Measurements from ENCODE around the gene BORA. TPM values are rescaled to one million over a fixed set of nuclear protein-coding genes. Genes with fewer than 3 reads are reported as not detected.
"Not testable (repeated sequence)": the region's sequence is repeated elsewhere in the genome, so short reads cannot be mapped to it uniquely, and the experiment has no call there.

Gene BORA
- total RNA-seq, 1 donor = 4.3 TPM

- Histone ChIP-seq H2AFZ (ENCODE audit: low read length) (no peak overlapping the region), H3K4me1 (ENCODE audit: insufficient read depth, low read length) (no peaks in the 10 kb centered on the region), H3K36me3 (ENCODE audit: insufficient read depth, low read length) (peaks cover 92% of the 10 kb centered on the region), H3K79me2 (ENCODE audit: insufficient read depth, low read length) (peaks cover 22% of the 10 kb centered on the region), H3K27me3 (ENCODE audit: insufficient read depth, low read length) (no peaks in the 10 kb centered on the region), H4K20me1 (ENCODE audit: insufficient read depth, low read length) (no peaks in the 10 kb centered on the region), H3K9me3 (ENCODE audit: low read depth, low read length) (no peaks in the 10 kb centered on the region), H3K27ac (ENCODE audit: low read depth, low read length) (no peak overlapping the region), H3K4me2 (ENCODE audit: insufficient read depth, low read length) (no peak overlapping the region), H3K4me3 (ENCODE audit: insufficient read depth, low read length) (no peak overlapping the region)
- TF ChIP-seq CTCF (IDR thresholded peaks at IDR 0.05; ENCODE audit: extremely low read depth, low read depth, low read length) = no peak
- no peak for DNase-seq (ENCODE audit: insufficient read length, low spot score, missing footprints)
These were observed 46.3 kb downstream of the BORA start for GRCh38 chr13:72774019-72774418.

DNA sequence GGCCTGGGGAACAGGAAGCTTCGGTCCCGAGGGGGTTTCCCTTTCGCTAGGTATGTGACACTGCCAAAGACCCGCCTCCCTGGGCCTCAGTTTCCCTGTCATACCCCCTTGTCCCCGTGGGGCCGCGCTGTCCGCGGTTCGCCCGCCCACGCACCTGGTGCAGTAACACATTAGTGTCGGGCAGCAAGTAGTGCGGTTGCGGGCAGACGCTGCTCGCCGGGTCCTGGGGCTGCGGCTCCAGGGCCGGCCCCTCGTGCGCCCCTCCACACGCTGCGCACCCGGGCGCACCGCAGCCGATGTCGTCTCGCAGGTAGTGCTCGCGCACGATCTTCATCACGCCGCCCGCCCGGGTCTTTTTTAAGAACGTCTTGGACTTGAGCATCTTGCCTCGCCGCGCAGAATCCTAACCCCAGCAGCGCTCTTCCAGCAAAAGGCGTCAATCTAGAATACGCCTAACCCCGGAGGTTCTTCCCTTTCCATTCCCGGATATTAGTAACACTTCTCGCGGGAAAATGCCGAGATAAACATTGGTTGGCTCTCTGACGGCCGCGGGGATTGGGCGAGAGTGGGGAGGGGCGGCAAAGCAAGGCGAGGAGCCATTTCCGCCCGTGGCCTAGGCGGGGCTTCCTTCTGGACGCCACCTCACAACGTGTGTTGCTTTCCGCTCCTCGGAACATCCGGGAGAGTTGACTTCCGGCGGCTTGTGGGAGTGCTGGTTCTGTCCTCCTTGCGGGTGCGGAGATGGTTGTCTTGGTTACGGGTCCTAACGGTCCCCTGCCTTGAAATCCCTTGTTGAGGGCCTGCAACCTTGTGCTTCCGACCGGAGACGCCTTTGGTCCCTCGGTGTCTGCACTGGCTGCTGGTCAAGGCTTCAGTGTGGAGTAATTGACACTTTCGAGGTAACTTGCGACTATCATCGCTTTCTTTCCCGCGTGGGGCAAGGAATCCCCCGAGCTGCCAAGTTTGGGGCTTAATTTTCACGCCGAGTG, 54.0 kb downstream of the BORA start, which contains the start of the genes DIS3 and PIBF1:
TSS of gene DIS3 (minus strand) at position 450 of the 989 bp plus-strand sequence. CDS start at position 382, 68 bp downstream.
TSS of gene PIBF1 (plus strand) at position 683 of the 989 bp plus-strand sequence. CDS start 1,337 bp downstream, outside the sequence.
- TF ChIP-seq CTCF (IDR thresholded peaks at IDR 0.05; ENCODE audit: extremely low read depth, low read depth, low read length) = peak; percentile 7
- Histone ChIP-seq H3K79me2 (ENCODE audit: insufficient read depth, low read length) (peaks cover 91% of the 10 kb centered on the region), H3K36me3 (ENCODE audit: insufficient read depth, low read length) (peaks cover 22% of the 10 kb centered on the region), H4K20me1 (ENCODE audit: insufficient read depth, low read length) (peaks cover 8% of the 10 kb centered on the region), H3K27me3 (ENCODE audit: insufficient read depth, low read length) (no peaks in the 10 kb centered on the region), H3K4me1 (ENCODE audit: insufficient read depth, low read length) (peaks cover 12% of the 10 kb centered on the region), H3K4me2 (ENCODE audit: insufficient read depth, low read length) (peak within 1 kb of the TSS; percentile 85), H3K9me3 (ENCODE audit: low read depth, low read length) (no peaks in the 10 kb centered on the region), H3K27ac (ENCODE audit: low read depth, low read length) (peak within 1 kb of the TSS; percentile 81), H3K4me3 (ENCODE audit: insufficient read depth, low read length) (peak within 1 kb of the TSS; percentile 93), H2AFZ (ENCODE audit: low read length) (peak within 1 kb of the TSS; percentile 95)
- DNase-seq (ENCODE audit: insufficient read length, low spot score, missing footprints) = peak; percentile 96

DNA sequence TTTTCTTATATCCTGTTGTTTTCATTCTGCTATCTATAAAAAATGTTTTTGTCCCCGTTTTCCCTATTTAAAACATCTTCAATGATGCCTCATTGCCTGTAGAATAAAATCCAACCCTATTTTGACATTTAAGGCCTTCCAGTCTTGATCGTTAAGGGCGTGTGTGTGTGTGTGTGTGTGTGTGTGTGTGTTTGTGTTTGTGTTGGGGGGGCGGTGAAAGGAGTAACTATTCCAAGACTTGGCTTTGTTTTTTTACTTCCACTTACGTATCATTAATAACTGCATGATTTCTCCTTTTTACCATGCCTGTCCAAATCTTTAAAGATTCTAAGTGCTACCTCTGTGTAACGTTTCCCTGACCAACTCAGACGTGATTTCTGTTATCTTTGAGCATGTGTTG, 55.0 kb downstream of the BORA start:
- peak overlapping the region; percentile 81 for H3K27ac ChIP-seq (ENCODE audit: low read depth, low read length)
- H3K4me3 ChIP-seq (ENCODE audit: insufficient read depth, low read length) = peak overlapping the region; percentile 93
- H3K4me1 ChIP-seq (ENCODE audit: insufficient read depth, low read length) = peaks cover 12% of the 10 kb centered on the region
- peaks cover 9% of the 10 kb centered on the region for H4K20me1 ChIP-seq (ENCODE audit: insufficient read depth, low read length)
- peak; percentile 9 for DNase-seq (ENCODE audit: insufficient read length, low spot score, missing footprints)
- peaks cover 12% of the 10 kb centered on the region for H3K36me3 ChIP-seq (ENCODE audit: insufficient read depth, low read length)
- TF ChIP-seq CTCF (IDR thresholded peaks at IDR 0.05; ENCODE audit: extremely low read depth, low read depth, low read length) = no peak
- H2AFZ ChIP-seq (ENCODE audit: low read length) = peak overlapping the region; percentile 95
- H3K9me3 ChIP-seq (ENCODE audit: low read depth, low read length) = no peaks in the 10 kb centered on the region
- peaks cover 90% of the 10 kb centered on the region for H3K79me2 ChIP-seq (ENCODE audit: insufficient read depth, low read length)
- no peaks in the 10 kb centered on the region for H3K27me3 ChIP-seq (ENCODE audit: insufficient read depth, low read length)
- H3K4me2 ChIP-seq (ENCODE audit: insufficient read depth, low read length) = peak overlapping the region; percentile 85

DNA sequence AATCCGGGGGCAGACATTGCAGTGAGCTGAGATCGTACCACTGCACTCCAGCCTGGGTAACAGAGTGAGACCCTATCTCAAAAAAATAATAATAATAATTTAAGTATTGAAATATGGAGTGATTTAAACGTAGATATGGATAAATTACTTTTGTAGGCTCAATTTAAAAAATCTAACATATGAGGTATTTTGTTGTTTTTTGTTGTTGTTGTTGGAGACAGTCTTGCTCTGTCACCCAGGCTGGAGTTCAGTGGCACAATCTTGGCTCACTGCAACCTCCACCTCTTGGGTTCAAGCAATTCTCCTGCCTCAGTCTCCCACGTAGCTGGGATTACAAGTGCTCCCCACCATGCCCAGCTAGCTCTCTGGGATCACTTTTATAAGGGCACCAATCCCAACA, 57.0 kb downstream of the BORA start:
- not testable (repeated sequence) for H3K36me3 ChIP-seq (ENCODE audit: insufficient read depth, low read length); H2AFZ ChIP-seq (ENCODE audit: low read length); H3K27ac ChIP-seq (ENCODE audit: low read depth, low read length); H3K27me3 ChIP-seq (ENCODE audit: insufficient read depth, low read length); H4K20me1 ChIP-seq (ENCODE audit: insufficient read depth, low read length); H3K4me3 ChIP-seq (ENCODE audit: insufficient read depth, low read length); H3K9me3 ChIP-seq (ENCODE audit: low read depth, low read length); H3K4me2 ChIP-seq (ENCODE audit: insufficient read depth, low read length); DNase-seq (ENCODE audit: insufficient read length, low spot score, missing footprints)
- Histone ChIP-seq H3K79me2 (ENCODE audit: insufficient read depth, low read length) (peaks cover 86% of the 10 kb centered on the region), H3K4me1 (ENCODE audit: insufficient read depth, low read length) (peaks cover 11% of the 10 kb centered on the region)
